GM19463 (cell line): ENCODE data around the gene SMIM28.
"Not testable (repeated sequence)": the region's sequence is repeated elsewhere in the genome, so short reads cannot be mapped to it uniquely, and the experiment has no call there.

Experiments
- ATAC-seq: cut with Tn5 transposase; IDR thresholded peaks from one replicate; pipeline ENCODE4 v1.9.1; 2021; ENCODE audit warnings: mild to moderate bottlenecking, moderate library complexity; ENCODE audit not compliant: unreplicated experiment

SMIM28 gene

DNA sequence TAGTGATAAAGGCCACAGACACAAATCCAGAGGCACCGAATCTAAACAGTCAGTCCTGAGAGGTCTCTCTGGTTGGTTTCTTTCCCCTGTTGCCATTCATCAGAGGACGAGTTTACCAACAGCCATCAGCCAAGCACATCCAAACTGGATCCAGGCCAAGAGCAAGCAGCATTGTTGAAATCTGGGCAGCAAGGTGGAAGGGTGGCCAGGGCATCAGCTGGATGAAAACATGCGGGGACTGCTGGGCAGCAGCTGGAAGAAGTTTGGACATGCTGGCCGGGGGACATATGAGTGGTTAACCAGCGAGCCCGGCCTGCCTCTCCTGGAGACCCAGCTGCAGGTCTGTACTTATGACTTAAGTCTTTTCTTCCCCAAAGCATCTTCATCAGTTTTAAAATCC is at the start of gene SMIM28:
Gene SMIM28 (plus strand): TSS at position 62 of the 400 bp plus-strand sequence. CDS start 168 bp downstream, at position 230.
- no peak for ATAC-seq

DNA sequence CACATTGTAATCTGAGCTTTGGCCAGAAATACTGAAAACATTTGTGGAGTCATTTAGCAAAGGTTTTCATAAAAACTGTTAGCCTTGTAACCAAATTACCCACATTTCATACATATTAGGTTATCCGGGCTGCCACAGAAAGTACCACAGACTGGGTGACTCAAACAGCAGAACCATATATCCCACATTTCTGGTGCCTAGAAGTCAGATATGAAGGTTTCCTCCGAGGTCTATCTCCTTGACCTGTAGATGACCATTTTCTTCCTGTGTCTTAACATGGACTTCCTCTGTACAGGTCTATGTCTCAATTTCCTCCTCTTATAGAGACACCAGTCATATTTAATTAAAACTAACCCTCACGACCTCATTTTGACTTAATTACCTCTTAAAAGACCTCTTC is 49.5 kb upstream of the SMIM28 start:
- no peak for ATAC-seq

GRCh38 chr6:138330763-138331162 is 46.9 kb upstream of the SMIM28 start:
- no peak for ATAC-seq

DNA sequence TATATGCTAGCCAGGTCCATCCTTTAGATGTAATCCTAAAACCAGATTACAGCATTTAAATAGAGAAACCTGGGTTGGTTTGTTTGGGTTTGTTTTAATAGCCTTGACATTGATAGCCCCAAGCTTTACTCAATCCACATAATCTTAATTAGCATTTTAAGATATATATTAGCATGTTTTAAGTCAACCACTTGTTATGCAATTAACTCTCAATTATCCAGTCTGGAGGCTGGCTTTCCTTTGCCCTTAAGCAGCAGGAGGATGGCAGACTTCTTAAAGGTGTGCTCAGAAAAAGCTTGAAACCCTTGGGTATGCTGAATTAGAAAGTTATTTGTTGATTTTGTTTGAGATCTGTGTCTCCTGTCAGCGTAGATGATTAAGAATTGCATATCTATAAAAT is 46.3 kb upstream of the SMIM28 start:
- no peak for ATAC-seq

GRCh38 chr6:138331984-138332383 is 45.7 kb upstream of the SMIM28 start:
- ATAC-seq: no peak

- ATAC-seq: no peak
Observed at GRCh38 chr6:138334000-138334399, 43.7 kb upstream of the SMIM28 start.

- ATAC-seq: no peak
Observed at GRCh38 chr6:138334963-138335362, 42.7 kb upstream of the SMIM28 start.

DNA sequence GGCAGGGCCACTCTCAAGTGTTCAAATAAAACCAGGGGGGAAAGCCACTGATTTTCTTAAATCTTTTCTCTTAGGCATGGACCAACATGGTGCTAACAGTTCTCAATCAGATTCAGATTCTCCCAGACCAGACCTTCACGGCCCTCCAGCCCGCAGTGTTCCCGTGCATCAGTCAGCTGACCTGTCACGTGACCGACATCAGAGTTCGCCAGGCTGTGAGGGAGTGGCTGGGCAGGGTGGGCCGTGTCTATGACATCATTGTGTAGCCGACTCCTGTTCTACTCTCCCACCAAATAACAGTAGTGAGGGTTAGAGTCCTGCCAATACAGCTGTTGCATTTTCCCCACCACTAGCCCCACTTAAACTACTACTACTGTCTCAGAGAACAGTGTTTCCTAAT is 41.5 kb upstream of the SMIM28 start:
- no peak for ATAC-seq

- no peak for ATAC-seq
Observed at GRCh38 chr6:138337076-138337475, 40.6 kb upstream of the SMIM28 start.

GRCh38 chr6:138339024-138339423 is 38.7 kb upstream of the SMIM28 start:
- ATAC-seq: no peak

DNA sequence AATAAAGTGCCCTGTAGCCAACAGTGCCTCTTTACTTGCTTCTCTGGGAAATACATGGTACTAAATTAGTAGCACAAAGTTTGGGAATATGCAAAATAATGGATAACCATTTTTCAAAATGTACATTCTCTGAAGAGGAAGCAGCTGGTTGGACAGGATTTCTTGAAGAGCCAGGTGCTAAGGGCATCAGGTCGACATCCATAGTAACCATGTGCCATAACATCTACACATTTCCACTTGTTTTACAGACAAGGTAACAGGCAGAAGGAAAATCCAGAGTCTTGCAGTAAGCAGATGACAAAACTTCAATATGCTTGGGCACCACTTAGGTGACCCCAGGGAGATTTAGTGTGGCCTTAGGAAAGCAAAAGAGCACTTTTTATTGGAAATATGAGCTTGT is 36.5 kb upstream of the SMIM28 start:
- no peak for ATAC-seq

DNA sequence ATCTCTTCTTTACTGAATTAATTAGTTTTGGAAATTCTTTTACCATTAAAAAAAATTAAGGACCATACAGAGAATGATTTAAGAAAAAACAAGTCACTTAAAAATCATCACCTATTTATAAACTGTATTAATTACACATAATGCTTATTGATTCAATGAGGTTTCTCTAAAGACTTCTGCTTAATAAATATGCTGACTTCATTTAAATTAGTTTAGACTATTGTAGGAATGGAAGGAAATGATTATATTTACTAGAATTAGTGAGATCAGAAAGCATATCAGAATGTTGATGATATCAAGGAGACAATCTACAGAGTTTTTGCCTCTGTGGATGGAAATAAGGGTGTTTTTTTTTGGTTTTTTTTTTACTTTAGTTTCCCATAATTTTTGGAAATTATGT is 34.6 kb upstream of the SMIM28 start:
- no peak for ATAC-seq

- no peak for ATAC-seq
Observed at GRCh38 chr6:138345565-138346285, 32.0 kb upstream of the SMIM28 start.

DNA sequence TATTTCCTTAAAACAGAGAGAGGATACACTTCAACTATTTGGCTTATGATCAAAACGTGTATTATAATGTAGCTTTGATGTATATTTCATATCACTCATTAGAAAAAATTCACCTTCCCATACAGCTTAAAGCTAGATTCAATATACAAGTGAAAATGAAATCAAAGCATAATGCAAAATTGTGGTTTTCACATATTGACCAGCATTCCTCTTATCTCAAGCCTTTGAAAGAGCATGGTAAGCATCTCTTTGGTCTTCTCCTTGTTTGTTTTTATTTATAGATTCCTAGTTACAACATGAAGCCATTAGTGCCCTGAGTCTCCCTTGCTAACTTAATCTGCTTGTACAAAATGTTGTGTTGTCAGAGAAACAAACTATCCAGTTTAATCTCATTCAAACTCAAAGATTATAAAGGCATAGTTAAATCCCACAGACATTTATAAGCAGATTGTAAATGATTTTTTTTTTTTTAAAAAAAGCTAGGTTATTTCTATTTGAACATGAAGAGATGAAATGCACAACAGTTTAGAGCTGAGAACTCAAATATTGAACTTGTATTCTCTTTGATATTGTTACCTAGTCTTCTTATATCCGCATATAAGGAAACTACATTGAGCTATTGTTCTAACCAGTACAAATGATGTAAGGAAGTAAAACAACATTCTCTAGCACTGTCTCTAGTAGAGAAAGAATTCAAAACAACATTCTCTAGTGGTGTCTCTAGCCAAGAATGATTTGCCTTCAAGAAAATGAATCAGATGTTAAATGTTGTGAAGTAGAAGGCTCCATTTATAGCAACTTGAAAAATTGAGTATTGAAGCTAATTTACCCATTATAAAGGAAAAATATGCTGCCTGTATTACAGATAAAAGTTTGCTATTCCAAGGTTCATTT is 31.2 kb upstream of the SMIM28 start:
- no peak for ATAC-seq

DNA sequence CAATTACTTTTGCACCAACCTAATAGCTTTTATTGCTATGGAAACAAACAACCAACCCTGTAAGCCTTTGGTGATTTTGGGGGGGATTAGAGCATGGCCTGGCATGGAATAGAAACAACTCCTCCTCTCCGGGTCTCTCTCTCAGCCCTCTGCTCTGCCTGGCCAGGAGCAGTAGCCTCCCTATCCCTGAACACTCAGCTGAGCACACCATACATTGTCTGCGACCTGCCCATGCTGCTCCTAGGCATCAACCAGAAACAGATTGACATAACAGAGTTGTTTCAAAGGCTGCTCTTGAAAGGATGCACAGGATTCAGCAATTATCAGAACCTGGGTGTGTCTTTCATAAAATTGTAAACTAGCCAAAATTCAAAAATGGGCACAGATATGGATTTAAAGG is 29.8 kb upstream of the SMIM28 start:
- no peak for ATAC-seq

DNA sequence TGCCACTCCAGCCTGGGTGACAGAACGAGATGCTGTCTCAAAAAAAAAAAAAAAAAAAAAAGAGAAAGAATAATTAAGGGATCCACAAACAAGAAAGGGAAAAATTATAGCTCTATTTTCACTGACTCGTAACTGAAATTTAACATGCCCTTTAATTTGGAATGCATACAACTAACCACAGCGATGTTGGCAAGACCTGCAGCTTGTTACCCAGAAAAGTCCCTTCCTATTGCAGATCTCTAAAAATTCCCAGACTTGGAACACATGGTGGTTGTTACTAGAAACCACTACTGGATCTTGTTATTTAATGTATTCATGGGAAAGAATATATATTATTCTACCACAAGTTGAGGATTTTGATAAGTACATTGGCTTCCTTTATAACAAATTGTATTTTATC is 27.8 kb upstream of the SMIM28 start:
- ATAC-seq: no peak

DNA sequence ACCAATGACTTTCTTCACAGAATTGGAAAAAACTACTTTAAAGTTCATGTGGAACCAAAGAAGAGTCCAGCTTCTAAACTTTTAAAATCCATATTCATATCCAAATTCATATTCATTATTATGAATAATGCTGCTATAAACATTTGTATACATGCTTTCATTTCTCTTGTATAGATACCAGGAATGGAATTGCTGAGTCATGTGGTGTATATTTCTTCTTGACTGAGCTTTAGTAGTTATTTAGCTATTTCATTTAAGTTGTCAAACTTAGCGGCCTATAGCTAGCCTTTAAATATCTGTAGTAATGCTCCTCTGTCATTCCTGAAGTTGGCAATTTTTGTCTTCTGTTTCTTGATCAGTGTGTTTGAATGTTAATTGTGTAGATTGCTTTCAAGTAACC is 19.8 kb upstream of the SMIM28 start:
- ATAC-seq: no peak

DNA sequence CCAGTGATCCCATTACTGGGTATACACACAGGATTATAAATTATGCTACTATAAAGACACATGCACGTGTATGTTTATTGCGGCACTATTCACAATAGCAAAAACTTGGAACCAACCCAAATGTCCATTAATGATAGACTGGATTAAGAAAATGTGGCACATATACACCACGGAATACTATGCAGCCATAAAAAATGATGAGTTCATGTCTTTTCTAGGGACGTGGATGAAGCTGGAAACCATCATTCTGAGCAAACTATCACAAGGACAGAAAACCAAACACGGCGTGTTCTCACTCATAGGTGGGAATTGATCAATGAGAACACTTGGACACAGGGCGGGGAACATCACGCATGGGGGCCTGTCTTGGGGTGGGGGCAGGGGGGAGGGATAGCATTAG is 9.0 kb upstream of the SMIM28 start:
- not testable (repeated sequence) for ATAC-seq

GRCh38 chr6:138370631-138371451 is 6.9 kb upstream of the SMIM28 start:
- ATAC-seq: no peak

GRCh38 chr6:138371452-138371711 is 6.3 kb upstream of the SMIM28 start:
- ATAC-seq: no peak

DNA sequence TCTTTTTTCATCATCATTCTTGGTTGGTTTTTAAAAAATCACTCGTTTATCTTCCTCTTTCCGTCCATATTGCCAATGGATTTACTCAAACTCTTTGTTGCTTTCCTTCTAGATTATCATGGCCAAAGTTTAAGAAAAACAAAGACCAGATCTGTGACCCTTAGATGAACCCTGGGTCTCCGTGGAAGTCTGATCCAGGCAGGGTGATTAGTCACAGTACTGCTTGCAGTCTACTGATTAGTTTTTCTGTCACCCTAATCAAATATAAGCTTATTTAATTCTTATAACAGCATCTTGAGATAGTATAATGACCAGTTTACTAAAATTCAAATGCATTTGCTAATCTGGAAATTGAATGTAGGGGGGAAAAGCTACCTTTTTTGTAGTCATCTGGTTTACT is 6.0 kb upstream of the SMIM28 start:
- no peak for ATAC-seq
